ENCODE data around the gene TRAF2.
A peak's percentile ranks its signal among the peaks of the same experiment; 100 is the strongest.

Gene TRAF2

DNA sequence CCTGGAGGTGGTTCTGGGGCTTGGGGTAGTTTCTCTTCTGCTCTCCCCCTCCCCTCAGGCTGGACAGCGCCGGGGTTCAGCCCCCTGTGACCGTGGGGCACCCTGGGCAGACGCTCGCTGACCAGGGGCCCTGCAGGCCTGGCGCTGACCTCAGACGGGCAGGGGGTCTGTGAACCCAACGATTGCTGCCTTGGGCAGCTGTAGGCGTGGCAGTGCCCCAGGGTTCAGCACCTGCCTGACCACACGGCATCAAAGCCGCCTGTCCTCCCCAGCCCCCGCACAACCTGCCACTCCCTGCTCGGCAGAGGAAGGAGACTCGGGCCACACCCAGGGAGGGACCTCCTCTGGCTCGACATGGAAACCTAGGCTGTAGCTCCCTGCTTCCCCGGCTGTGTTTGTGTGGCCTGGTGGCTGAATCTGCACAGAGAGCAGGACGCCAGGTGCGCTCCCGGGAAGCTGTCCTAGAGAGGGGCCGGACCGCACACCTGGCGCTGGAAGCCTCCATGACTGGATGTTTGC is 77.9 kb downstream of the TRAF2 start:
- no peak for DNase-seq

DNA sequence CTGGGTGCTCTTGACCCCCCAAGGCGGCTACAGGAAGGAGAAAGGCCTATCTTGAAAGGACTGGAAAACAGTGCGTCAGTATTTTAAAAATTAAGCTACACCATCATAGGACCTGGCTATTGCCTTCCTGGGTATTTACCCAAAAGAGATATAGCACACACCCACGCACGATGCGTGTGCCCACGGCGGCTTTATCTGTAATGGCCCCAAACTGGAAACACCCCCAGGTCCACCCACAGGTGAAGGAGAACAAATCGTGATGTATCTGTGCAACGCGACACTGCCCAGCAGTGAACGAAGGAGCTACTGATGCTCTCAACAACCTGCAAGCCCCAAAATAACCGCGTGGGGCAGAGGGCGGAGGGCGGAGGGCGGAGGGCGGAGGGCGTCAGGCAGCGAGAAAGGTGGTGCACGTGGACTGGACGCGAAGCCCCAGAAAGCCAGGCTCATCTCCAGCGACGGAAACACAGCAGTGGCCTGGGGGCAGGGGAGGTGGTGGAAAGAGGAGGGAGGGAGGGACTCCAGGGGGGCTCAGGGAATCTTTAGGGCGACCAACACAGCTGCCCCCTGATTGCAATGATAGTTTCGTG is 78.6 kb downstream of the TRAF2 start:
- DNase-seq, result no peak

DNA sequence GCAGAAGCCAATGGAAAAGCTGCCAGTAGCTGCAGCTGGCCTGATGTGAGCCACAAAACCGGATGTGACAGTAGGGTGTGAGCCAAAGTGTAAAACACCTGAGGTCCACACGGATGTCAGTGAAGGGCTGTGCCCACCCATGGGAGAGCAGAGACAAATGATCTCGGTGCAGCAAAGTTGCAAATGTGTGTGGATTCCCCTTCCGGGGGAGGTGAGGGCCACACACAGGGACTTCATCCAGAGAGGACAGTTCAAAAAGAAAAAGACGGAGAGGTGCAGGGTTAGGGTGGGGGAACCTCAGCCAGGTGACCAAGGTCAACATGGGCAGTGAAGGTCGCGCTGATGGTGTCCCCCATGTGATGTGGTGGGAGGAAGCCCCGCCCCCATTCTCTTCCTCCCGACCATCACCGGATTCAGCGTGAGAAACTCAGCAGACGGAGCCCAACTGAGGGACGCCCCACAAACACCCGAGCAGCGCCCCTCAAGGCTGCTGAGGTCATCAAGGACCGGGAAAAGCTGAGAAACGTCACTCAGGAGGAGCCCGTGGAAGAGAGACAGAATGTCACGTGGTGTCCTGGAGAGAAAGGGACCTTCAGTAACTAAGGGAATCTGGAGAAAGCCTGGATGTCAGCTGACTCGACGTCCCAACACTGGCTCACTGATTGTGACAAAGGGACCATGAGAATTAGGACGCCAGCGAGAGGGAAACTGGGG is 79.6 kb downstream of the TRAF2 start:
- no peak for DNase-seq

DNA sequence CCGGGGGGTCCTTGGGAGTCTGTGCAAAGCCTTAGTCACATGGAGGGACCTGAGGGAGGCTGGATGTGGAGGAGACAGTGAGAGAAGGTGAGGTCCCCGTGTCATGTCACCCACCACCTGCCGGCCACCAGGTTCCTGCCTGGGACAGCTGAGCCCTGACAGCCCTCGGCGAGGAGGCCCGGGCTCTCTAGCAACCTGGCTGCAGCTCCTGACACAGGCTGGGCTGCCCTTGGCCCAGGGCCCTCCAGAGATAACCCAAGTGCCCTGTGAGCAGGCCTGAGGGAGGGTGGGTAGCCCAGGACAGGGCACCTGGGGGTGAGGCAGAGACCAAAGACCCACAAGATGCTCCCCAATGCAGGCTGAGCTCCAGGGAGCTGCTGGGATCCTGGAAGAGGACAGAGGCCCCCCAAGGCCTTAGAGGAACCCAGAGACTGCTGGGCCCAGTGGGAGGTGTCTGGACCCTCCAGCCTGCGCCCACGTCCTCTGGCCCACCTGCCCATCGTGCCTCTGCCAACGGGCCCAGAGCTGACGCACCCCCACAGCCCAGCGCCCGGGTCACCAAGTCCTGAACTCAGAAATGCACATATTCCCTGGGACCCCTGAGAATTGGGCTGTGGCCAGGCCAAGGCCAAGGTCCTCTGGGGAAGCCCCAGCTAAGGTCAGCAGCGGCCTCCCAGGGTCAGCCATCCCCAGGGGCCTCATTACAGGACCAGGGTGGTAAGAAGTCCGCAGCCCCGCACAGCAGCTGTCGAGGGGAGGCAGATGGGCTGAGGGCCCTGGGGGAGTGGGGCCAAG is 82.2 kb downstream of the TRAF2 start:
- no peak for DNase-seq

DNA sequence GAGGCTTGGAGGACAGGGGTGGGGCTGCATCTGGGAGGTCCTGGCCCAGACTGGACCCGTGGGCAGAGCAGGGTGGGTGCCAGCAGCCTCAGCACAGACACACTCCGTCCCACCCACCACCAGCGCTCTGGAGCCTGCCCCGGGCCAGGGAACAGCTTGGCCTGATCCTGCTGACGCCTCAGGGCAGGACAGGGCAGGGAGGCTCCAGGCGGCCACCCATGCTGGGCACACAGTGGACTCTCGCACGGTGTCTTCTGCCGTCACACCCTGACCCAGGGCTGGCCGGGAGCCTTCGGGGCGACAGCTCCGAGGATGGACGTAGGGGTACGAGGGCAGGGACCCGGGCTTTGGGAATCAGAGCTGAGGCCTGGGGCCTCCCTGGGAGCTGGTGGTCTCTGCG is 82.8 kb downstream of the TRAF2 start:
- no peak for DNase-seq

DNA sequence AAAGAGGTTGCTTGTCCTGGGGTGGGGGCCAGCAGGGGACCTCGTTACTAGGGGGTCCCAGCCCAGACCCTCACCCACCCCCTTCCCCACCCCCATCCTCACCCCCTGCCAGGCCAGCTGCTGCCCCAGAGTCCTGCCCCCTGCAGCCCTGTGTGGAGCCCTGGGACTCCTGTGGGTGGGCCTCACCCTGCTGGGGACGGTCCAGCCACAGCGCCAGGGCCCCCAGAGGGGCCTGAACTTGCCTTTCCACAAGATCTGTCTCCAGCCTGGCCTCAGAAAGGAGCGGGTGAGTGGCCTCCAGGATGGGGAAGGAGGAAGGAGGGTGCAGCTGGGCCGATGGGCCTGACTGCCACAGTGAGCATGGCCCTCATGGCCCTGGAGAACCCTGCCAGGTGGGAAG is 83.5 kb downstream of the TRAF2 start:
- no peak for DNase-seq

DNA sequence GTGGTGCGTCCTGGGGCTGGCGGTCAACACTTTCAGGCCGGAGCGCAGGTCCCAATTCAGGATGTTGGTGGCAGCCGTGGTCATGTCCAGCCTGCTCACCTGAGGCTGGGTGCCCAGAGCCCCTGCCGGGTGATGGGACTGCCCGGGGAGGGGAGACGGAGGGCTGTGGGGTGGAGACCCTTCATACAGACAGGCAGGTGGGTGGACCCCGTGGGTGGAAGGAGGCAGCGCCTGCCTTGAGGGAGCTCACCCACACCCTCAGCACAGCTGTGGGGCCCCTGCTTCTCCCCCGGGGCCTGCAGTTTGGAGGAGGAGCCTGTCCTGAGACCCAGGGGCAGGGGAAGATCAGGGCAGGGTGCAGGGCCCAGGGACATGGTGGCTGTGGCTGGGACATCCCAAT is 84.0 kb downstream of the TRAF2 start:
- no peak for DNase-seq

DNA sequence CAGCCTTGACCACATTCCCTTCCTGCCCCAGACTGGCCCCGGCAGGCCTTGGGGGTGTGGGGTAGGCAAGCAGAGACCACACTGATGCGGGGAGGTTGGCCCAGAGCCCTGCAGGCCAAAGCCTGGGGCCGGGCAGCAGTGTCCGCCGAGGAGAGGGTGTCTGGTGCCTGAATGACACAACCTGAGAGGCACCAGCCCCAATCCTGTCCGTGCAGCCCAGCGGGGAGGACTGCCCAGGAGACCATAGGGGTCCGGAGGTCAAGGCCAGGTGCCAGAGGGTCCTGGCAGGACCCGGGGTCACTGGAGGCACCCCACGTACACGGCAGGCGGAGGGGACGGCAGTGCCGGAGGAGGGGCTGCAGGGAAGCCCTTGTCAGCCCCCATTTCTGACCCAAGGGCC is 85.4 kb downstream of the TRAF2 start:
- no peak for DNase-seq

DNA sequence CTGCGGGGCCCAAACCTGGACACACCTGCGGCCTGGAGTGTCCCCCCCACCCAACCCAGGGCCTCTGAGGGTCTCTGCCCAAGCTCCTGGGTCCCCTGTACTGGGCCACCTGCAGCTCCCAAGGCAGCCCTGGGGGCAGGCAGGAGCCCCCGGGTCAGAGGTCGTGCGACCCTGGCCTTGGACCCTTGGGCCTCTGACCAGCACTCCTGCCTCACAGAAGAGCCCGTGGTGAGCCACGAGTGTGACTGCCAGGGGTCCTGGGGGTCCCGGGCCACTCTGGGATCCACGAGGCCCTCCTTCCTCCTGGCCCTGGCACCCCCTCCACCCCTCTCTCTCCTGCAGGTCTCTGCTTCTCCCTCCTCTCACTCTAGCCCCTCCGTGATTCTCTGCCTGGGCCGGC is 86.0 kb downstream of the TRAF2 start:
- no peak for DNase-seq

DNA sequence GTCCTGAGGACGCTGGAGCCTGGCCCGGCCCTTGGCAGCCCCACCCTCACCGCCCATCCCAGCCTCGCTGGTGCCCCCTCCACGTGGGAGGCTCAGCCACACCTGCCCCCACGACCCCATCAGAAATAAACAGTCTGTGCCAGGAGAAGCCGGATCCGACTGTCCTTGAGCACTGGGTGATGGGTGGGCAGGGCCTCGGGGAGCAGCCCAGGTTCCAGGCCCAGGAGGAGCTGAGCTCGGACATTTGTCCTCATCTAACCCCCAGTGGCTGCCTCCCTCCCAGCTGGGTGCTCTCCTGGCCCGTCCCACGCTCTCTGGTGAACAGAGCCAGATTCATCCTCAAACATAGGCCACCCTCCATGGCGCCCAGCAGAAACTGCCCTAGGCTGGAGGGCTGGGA is 86.4 kb downstream of the TRAF2 start:
- no peak for DNase-seq

DNA sequence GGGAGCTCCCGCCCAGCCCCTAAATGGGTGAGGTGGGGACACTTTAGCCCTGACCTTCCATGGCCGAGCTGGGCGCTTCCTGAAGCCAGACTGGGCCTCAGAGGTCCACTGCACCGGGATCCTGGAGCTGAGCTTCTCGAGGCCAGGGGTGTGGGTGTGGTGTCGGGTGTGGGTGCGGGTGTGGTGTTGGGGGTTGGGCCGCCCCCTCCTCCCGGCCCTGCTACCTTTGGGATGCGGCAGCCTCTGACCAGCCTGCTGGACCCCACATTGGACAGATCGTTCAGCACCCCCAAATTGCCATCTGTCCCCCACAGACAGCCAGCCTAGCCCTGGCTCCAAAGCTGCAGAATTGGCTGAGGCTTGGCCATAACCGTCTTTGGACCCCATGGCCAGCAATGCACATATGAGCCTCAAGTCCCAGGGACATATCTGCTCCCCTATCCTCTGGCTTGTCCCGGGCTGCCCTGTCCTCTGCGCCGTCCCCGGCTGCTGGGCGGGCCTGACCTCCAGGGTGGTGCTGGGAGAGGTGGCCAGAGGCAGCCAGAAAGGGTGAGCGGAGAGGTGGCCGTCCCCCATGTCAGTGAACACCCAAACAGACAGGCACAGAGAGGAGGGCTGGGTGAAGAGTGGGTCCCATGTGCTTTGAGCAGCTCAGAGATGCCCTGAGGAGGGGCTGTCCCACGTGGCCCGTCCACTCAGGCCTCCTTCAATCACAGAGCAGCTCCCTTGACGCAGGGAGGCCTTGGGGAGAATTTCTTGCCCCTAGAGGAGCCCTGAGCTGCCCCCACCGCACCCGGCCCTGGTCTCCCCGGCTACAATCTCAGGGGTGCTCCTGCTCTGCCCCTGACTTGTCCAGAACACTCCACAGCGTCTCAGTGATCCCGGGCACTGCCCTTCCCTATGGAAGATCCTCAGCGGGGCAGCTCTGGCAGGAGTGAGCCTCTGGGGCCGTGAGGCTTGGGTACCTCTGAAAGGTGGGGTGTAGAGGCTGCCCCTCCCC is 87.6 kb downstream of the TRAF2 start:
- DNase-seq, result no peak

DNA sequence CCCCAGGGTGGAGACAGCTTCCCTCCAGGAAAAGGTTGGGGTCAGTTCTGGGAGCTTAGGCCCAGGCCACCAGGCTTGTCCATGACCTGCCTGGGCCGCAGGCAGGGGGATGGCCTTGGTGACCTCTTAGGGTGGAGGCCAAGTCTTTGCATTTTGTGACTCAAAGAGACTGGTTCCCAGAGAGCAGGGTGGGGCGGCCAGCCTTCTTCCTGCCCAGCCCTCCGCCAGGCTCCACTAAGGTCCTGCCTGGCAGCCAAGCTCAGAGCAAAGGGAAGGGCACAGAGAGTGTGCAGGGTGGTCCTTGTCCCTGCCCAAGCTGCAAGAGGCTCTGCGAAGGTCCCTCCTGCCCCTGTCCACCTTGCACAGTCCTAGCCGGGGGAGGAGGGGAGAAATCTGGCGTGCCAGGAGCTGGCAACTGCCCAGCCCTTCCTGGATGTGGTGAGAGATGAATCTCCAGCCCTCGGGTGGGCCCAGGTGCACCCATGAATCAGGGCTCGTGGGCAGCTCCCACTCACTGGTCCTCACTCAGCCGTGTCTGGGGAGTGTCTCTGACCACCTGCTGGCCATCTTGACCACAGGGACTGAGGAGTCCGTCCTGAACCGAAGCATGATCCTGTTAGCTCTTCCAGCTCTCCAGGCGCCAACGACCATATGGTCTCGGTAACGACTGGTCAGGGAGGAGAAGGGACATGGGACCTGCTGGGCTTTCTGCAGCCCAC is 88.7 kb downstream of the TRAF2 start:
- no peak for DNase-seq

DNA sequence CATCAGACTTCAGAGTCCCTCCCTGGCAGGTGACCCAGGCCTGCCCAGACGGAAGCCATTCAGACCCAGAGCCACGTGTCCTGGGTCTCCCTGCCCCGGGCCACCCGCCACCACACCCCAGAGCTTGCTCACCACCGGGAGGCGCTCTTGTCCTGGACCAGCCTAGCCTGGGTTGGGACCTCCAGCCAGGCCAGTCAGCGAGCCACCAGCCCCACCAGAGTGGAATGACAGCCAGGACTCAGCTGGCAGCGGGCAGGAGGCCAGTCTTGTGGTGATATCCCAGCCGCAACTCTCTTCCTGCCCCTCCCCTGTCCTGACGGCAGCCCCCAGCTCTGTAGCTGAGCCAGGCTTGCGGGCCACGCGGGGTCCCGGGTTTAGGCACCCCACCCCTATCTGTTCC is 89.3 kb downstream of the TRAF2 start:
- DNase-seq, result peak; percentile 26
